Measurements from ENCODE around the gene CFAP45.

GRCh38 chr1:159932296-159933285 is 32.6 kb upstream of the CFAP45 start:
- TF ChIP-seq, protein P1, sequence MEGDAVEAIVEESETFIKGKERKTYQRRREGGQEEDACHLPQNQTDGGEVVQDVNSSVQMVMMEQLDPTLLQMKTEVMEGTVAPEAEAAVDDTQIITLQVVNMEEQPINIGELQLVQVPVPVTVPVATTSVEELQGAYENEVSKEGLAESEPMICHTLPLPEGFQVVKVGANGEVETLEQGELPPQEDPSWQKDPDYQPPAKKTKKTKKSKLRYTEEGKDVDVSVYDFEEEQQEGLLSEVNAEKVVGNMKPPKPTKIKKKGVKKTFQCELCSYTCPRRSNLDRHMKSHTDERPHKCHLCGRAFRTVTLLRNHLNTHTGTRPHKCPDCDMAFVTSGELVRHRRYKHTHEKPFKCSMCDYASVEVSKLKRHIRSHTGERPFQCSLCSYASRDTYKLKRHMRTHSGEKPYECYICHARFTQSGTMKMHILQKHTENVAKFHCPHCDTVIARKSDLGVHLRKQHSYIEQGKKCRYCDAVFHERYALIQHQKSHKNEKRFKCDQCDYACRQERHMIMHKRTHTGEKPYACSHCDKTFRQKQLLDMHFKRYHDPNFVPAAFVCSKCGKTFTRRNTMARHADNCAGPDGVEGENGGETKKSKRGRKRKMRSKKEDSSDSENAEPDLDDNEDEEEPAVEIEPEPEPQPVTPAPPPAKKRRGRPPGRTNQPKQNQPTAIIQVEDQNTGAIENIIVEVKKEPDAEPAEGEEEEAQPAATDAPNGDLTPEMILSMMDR (IDR thresholded peaks at IDR 0.05): no peak
- TF ChIP-seq POLR2A (IDR thresholded peaks at IDR 0.05): no peak
